GM10266 (cell line): ENCODE results near the gene CPHXL2.

Experiments
- DNase-seq: peaks from one replicate; pipeline ENCODE4 v3.0.0; 2012; ENCODE audit errors: extremely low spot score
- CTCF ChIP-seq: IDR thresholded peaks from 2 replicates; pipeline ENCODE4 v1.5.1; 2012; ENCODE audit warnings: mild to moderate bottlenecking, low read depth; ENCODE audit not compliant: control insufficient read depth, insufficient read depth; ENCODE audit errors: missing control alignments

The CPHXL2 gene

GRCh38 chr16:75660726-75661302, 16.0 kb downstream of the CPHXL2 start:
- no peak for DNase-seq
- TF ChIP-seq CTCF, result no peak

DNA sequence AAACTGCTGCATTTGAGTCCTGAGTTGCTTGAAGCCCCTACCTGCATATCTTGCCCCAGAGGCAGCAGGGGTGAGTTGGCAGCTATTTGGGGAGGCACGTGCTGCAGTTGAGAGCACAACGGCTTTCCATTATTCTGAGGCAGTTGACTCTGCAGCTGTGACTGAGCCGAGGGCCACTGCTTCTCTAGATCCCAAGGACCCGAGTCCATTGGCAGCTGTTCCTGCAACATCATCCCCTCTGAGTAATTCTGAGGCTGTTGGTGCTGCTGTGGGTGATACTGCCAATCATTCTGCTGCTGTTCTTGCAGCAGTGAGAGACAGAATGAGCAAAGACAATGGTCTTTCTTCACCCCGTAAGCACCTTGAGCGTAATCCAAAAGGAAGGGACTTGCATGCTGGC, 16.5 kb downstream of the CPHXL2 start:
- TF ChIP-seq CTCF, result no peak

GRCh38 chr16:75658175-75658574, 18.6 kb downstream of the CPHXL2 start:
- TF ChIP-seq CTCF, result no peak
- no peak for DNase-seq

More for the DNA sequence above, 16.5 kb downstream of the CPHXL2 start:
- DNase-seq, result no peak

DNA sequence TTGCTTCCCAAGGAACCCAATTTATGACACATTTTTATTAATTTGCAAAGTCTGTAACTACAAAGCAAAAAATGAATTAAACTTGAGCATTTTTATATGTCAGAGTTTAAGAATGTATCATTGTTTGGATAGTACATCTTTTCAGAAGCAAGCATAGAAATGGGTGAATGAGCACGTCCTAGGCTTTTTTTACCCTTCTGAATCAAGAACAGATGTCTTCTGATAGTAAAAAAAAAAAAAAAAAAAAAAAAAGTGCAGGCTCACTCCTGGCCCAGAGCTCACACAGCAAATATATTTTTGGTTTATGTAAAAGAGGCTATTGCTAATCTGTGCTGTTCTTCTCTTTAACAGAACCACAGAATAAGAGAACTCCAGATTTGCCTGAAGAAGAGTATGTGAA, 22.9 kb downstream of the CPHXL2 start:
- DNase-seq, result no peak
- no peak for TF ChIP-seq CTCF

- peak; percentile 82 for DNase-seq
- TF ChIP-seq CTCF, result no peak
These were observed 28.3 kb downstream of the CPHXL2 start for GRCh38 chr16:75648265-75649076.

- TF ChIP-seq CTCF, result no peak
- DNase-seq, result peak; percentile 92
These were observed 29.1 kb downstream of the CPHXL2 start, which contains the start of the genes KARS1 and TERF2IP for GRCh38 chr16:75647492-75648264. TSS of gene KARS1 (minus strand) at chr16:75647665. CDS start at chr16:75647639, 26 bp downstream. TSS of gene TERF2IP (plus strand) at chr16:75647773. CDS start at chr16:75647883, 110 bp downstream.
